Activated T-cell treated with anti-CD3 and anti-CD28 coated beads, Interleukin-2, amount 50 U/mL, for 48 hours (primary cell): ENCODE data around the gene IMPDH1.
"Not testable (repeated sequence)": the region's sequence is repeated elsewhere in the genome, so short reads cannot be mapped to it uniquely, and the experiment has no call there.

Experiments used
- DNase-seq, 2 experiments: peaks; one replicate each; pipeline ENCODE4 v3.0.0-alpha.2; 2020

Gene IMPDH1

GRCh38 chr7:128409596-128410450 is at the start of gene IMPDH1:
Gene IMPDH1, minus strand, starts transcription at chr7:128409982. Its CDS starts 81 bp downstream, at chr7:128409901.
- DNase-seq = peak; percentile 95 to 96

GRCh38 chr7:128459394-128459878 is 49.7 kb upstream of the IMPDH1 start:
- DNase-seq = peak; percentile 67 to 68

- no peak for DNase-seq
Observed at GRCh38 chr7:128458956-128459355, 49.2 kb upstream of the IMPDH1 start.

GRCh38 chr7:128457385-128457784 is 47.6 kb upstream of the IMPDH1 start:
- DNase-seq = not testable (repeated sequence)

- no peak for DNase-seq
Observed at GRCh38 chr7:128456255-128456725, 46.5 kb upstream of the IMPDH1 start.

GRCh38 chr7:128455543-128456254 is 45.9 kb upstream of the IMPDH1 start, which contains the start of gene HILPDA:
Gene HILPDA, plus strand, starts transcription at chr7:128455878. Its CDS starts 1,391 bp downstream, at chr7:128457269.
- DNase-seq = peak; percentile 95 to 97

- DNase-seq = no peak
Observed at GRCh38 chr7:128454808-128455542, 45.2 kb upstream of the IMPDH1 start.

GRCh38 chr7:128453836-128454804 is 44.3 kb upstream of the IMPDH1 start:
- DNase-seq = no peak

- no peak for DNase-seq
Observed at GRCh38 chr7:128452552-128452951, 42.8 kb upstream of the IMPDH1 start.

GRCh38 chr7:128450913-128451312 is 41.1 kb upstream of the IMPDH1 start:
- DNase-seq = no peak

- DNase-seq = no peak
Observed at GRCh38 chr7:128450409-128450808, 40.6 kb upstream of the IMPDH1 start.

- no peak for DNase-seq
Observed at GRCh38 chr7:128448751-128449302, 39.0 kb upstream of the IMPDH1 start.

- no peak for DNase-seq
Observed at GRCh38 chr7:128447941-128448564, 38.3 kb upstream of the IMPDH1 start.

- DNase-seq = no peak
Observed at GRCh38 chr7:128446306-128446705, 36.5 kb upstream of the IMPDH1 start.

GRCh38 chr7:128443831-128444600 is 34.2 kb upstream of the IMPDH1 start:
- DNase-seq = peak in 1 of 2 experiments; percentile 21

- no peak for DNase-seq
Observed at GRCh38 chr7:128442356-128442755, 32.6 kb upstream of the IMPDH1 start.

GRCh38 chr7:128437426-128438332 is 27.9 kb upstream of the IMPDH1 start:
- no peak for DNase-seq

- DNase-seq = no peak
Observed at GRCh38 chr7:128435327-128435686, 25.5 kb upstream of the IMPDH1 start.
